SK-N-SH treated with all-trans-retinoic acid at 6 μM for 48 hours (cell line): Measurements from ENCODE around the gene PSMF1.

Experiments
- CSDC2 ChIP-seq: fragments of 250-450 bp; sonication (Bioruptor Pico); IDR thresholded peaks from 2 replicates; pipeline ENCODE4 v1.5.0; 2020; ENCODE audit warnings: mild to moderate bottlenecking, moderate library complexity
- GLIS3 ChIP-seq: fragments of 250-450 bp; sonication (Bioruptor Pico); IDR thresholded peaks from 2 replicates; pipeline ENCODE4 v1.5.0; 2020; ENCODE audit warnings: mild to moderate bottlenecking, moderate library complexity
- TOX ChIP-seq: fragments of 250-450 bp; sonication (Bioruptor Pico); IDR thresholded peaks from 2 replicates; pipeline ENCODE4 v1.8.0; 2021; ENCODE audit warnings: mild to moderate bottlenecking, moderate library complexity, borderline replicate concordance
- ZFP3 ChIP-seq: fragments of 250-450 bp; sonication (Bioruptor Pico); IDR thresholded peaks from 2 replicates; pipeline ENCODE4 v1.5.0; 2020; ENCODE audit warnings: mild to moderate bottlenecking, moderate library complexity
- TF ChIP-seq, protein P1 (sequence below): fragments of 250-450 bp; sonication (Bioruptor Pico); IDR thresholded peaks from 2 replicates; pipeline ENCODE4 v1.5.1; 2020; ENCODE audit warnings: low read depth, mild to moderate bottlenecking, moderate library complexity

DNA sequence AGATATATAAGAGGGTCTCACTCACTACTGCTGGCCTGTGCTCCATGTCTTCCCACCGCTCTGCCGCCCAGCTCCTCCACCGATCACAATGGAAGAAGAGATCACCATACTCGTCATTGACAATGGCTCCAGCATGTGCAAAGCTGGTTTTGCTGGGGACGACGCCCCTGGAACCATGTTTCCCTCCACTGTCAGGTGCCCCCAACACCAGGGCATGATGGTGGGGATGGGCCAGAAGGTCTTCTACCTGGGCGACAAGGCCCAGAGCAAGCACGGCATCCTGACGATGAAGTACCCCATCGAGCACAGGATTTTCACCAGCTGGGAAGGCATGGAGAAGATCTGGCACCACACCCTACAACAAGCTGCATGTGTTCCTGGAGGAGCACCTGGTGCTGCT lies 42.1 kb downstream of the PSMF1 start:
- TF ChIP-seq, protein P1, sequence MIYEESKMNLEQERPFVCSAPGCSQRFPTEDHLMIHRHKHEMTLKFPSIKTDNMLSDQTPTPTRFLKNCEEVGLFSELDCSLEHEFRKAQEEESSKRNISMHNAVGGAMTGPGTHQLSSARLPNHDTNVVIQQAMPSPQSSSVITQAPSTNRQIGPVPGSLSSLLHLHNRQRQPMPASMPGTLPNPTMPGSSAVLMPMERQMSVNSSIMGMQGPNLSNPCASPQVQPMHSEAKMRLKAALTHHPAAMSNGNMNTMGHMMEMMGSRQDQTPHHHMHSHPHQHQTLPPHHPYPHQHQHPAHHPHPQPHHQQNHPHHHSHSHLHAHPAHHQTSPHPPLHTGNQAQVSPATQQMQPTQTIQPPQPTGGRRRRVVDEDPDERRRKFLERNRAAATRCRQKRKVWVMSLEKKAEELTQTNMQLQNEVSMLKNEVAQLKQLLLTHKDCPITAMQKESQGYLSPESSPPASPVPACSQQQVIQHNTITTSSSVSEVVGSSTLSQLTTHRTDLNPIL (CRISPR knock-in tag) = no peak
- no peak for TF ChIP-seq CSDC2 (CRISPR knock-in tag)
- TF ChIP-seq TOX (CRISPR knock-in tag) = no peak
- no peak for TF ChIP-seq ZFP3 (CRISPR knock-in tag)
- no peak for TF ChIP-seq GLIS3 (CRISPR knock-in tag)
